HepG2 (cell line): Measurements from ENCODE around the gene AAMP. TPM values are rescaled to one million over a fixed set of nuclear protein-coding genes. Genes with fewer than 3 reads are reported as not detected.

Experiments used
- CEBPZ ChIP-seq: IDR thresholded peaks from 2 replicates; pipeline ENCODE4 v1.6.1; 2012; ENCODE audit warnings: low read length, improper control_type of control experiment
- CREB1 ChIP-seq, 2 experiments: fragments of 450-650 bp in 1 of 2; IDR thresholded peaks; 2 replicates each; pipeline ENCODE4 v1.6.1; 2016 to 2017; ENCODE audit warnings: control low read depth in 1 of 2, mild to moderate bottlenecking in 1 of 2, missing compliant biosample characterization in 1 of 2, missing genetic modification characterization in 1 of 2
- ELF4 ChIP-seq: sonication (generic); formaldehyde crosslinking; IDR thresholded peaks from 2 replicates; pipeline ENCODE4 v1.5.0; 2020; ENCODE audit warnings: missing genetic modification reagents, mild to moderate bottlenecking, moderate library complexity, borderline replicate concordance
- ERF ChIP-seq: IDR thresholded peaks from 2 replicates; pipeline ENCODE4 v1.6.1; 2018; ENCODE audit warnings: missing biosample characterization, missing genetic modification reagents
- GTF3A ChIP-seq: sonication (generic); formaldehyde crosslinking; conservative IDR thresholded peaks from 2 replicates; pipeline ENCODE4 v1.4.0; 2020; ENCODE audit warnings: mild to moderate bottlenecking, missing genetic modification reagents
- MED8 ChIP-seq: sonication (generic); formaldehyde crosslinking; IDR thresholded peaks from 2 replicates; pipeline ENCODE4 v1.8.1; 2023; ENCODE audit warnings: mild to moderate bottlenecking, missing genetic modification reagents; ENCODE audit not compliant: insufficient replicate concordance
- MLXIP ChIP-seq: sonication (generic); formaldehyde crosslinking; IDR thresholded peaks from 2 replicates; pipeline ENCODE4 v1.9.0; 2021; ENCODE audit warnings: missing genetic modification reagents, borderline replicate concordance
- NR3C1 ChIP-seq: sonication (generic); formaldehyde crosslinking; IDR thresholded peaks from 2 replicates; pipeline ENCODE4 v1.4.0; 2020; ENCODE audit warnings: missing genetic modification reagents
- THYN1 ChIP-seq: sonication (generic); formaldehyde crosslinking; IDR thresholded peaks from 2 replicates; pipeline ENCODE4 v1.8.1; 2023; ENCODE audit warnings: low read depth, mild to moderate bottlenecking, moderate library complexity, missing genetic modification reagents, borderline replicate concordance
- ZBTB33 ChIP-seq: sonication (generic); formaldehyde crosslinking; IDR thresholded peaks from 2 replicates; pipeline ENCODE4 v1.4.0; 2020; ENCODE audit warnings: missing genetic modification reagents
- ZBTB49 ChIP-seq: sonication (generic); formaldehyde crosslinking; IDR thresholded peaks from 2 replicates; pipeline ENCODE4 v1.4.0; 2020; ENCODE audit warnings: missing genetic modification reagents, borderline replicate concordance
- ZNF234 ChIP-seq: sonication (generic); formaldehyde crosslinking; conservative IDR thresholded peaks from 2 replicates; pipeline ENCODE4 v1.5.1; 2020; ENCODE audit warnings: mild to moderate bottlenecking, missing genetic modification reagents
- ZNF3 ChIP-seq: IDR thresholded peaks from 2 replicates; pipeline ENCODE4 v1.7.0; 2017; ENCODE audit warnings: inconsistent platforms
- ZNF333 ChIP-seq: sonication (generic); formaldehyde crosslinking; IDR thresholded peaks from 2 replicates; pipeline ENCODE4 v1.4.0; 2020; ENCODE audit warnings: mild to moderate bottlenecking, missing genetic modification reagents, borderline replicate concordance
- ZNF451 ChIP-seq: sonication (generic); formaldehyde crosslinking; IDR thresholded peaks from 2 replicates; pipeline ENCODE4 v1.5.0; 2020; ENCODE audit warnings: mild to moderate bottlenecking, missing genetic modification reagents
- ZNF501 ChIP-seq: sonication (generic); formaldehyde crosslinking; IDR thresholded peaks from 2 replicates; pipeline ENCODE4 v1.5.1; 2020; ENCODE audit warnings: mild to moderate bottlenecking, moderate library complexity, missing genetic modification reagents
- polyA plus RNA-seq, 8 experiments: library from polyadenylated mRNA; depleted of rRNA in 3 of 8; stranded (reverse) in 7 of 8; unstranded in 1 of 8; fragments of >200 nt; fragmentation: Illumina TruSeq in 4 of 8; extraction: Trizol in 4 of 8; gene quantifications; 2 replicates each; pipeline versions ENCODE4 v1.2.1 to v1.2.3, GENCODE V29; 2011 to 2016; ENCODE audit warnings: low read depth in 4 of 8, missing spikeins in 1 of 8, mixed read lengths in 1 of 8; ENCODE audit not compliant: insufficient read depth in 1 of 8
- total RNA-seq, 5 experiments: library from RNA; depleted of rRNA; stranded (reverse); fragments of >200 nt; fragmentation: Illumina TruSeq; extraction: Trizol; gene quantifications; 2 replicates each; pipeline ENCODE4 v1.2.3, GENCODE V29; 2016; ENCODE audit warnings: low read depth in 1 of 5

AAMP gene
- total and polyA plus RNA-seq, 2 of the 13 experiments (the other 11 are each of a cell fraction or from before 2014, with no cell fraction given), result 110 to 186 TPM

- TF ChIP-seq CEBPZ (no peak), ZNF3 (CRISPR knock-in tag) (no peak), GTF3A (CRISPR knock-in tag) (no peak), ZNF333 (peak; percentile 74; the same call in 1 of the 2 replicates), ERF (CRISPR knock-in tag) (peak; percentile 68), ZBTB49 (CRISPR knock-in tag) (no peak), NR3C1 (CRISPR knock-in tag) (0 out of 2 replicates have a peak, but pooled peaks have one; percentile 22), CREB1 (IDR thresholded peaks at IDR 0.05) (no peak; the same call in 1 of the 2 replicates), CREB1 (CRISPR knock-in tag; IDR thresholded peaks at IDR 0.05) (no peak), ZNF234 (CRISPR knock-in tag) (no peak), MED8 (CRISPR knock-in tag) (peak; percentile 68), ELF4 (CRISPR knock-in tag) (no peak), MLXIP (CRISPR knock-in tag) (no peak), THYN1 (no peak), ZNF451 (no peak), ZBTB33 (CRISPR knock-in tag) (0 out of 2 replicates have a peak, but pooled peaks have one; percentile 12), ZNF501 (CRISPR knock-in tag) (peak; percentile 91)
Measured at GRCh38 chr2:218292048-218293014, 22.4 kb upstream of the AAMP start, which contains the start of gene TMBIM1 (continued).
